ENCODE data around the gene SH3D21.
A peak's percentile ranks its signal among the peaks of the same experiment; 100 is the strongest.

SH3D21 gene

GRCh38 chr1:36337830-36338229 is 31.7 kb downstream of the SH3D21 start:
- no peak overlapping the region for H3K4me3 ChIP-seq (ENCODE audit: control insufficient read depth, low read depth, low read length)
- no peak for DNase-seq (ENCODE audit: low read depth)
- TF ChIP-seq, protein P1, sequence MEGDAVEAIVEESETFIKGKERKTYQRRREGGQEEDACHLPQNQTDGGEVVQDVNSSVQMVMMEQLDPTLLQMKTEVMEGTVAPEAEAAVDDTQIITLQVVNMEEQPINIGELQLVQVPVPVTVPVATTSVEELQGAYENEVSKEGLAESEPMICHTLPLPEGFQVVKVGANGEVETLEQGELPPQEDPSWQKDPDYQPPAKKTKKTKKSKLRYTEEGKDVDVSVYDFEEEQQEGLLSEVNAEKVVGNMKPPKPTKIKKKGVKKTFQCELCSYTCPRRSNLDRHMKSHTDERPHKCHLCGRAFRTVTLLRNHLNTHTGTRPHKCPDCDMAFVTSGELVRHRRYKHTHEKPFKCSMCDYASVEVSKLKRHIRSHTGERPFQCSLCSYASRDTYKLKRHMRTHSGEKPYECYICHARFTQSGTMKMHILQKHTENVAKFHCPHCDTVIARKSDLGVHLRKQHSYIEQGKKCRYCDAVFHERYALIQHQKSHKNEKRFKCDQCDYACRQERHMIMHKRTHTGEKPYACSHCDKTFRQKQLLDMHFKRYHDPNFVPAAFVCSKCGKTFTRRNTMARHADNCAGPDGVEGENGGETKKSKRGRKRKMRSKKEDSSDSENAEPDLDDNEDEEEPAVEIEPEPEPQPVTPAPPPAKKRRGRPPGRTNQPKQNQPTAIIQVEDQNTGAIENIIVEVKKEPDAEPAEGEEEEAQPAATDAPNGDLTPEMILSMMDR (IDR thresholded peaks at IDR 0.05; ENCODE audit: control insufficient read depth, insufficient read depth, low read depth, low read length, missing control alignments), result no peak

- DNase-seq (ENCODE audit: low read depth), result no peak
- TF ChIP-seq, protein P1 (IDR thresholded peaks at IDR 0.05; ENCODE audit: control insufficient read depth, insufficient read depth, low read depth, low read length, missing control alignments), result no peak
- H3K4me3 ChIP-seq (ENCODE audit: control insufficient read depth, low read depth, low read length), result no peak overlapping the region
Measured at GRCh38 chr1:36339215-36339614, 33.0 kb downstream of the SH3D21 start.

- DNase-seq (ENCODE audit: low read depth), result no peak
- TF ChIP-seq, protein P1 (IDR thresholded peaks at IDR 0.05; ENCODE audit: control insufficient read depth, insufficient read depth, low read depth, low read length, missing control alignments), result no peak
- H3K4me3 ChIP-seq (ENCODE audit: control insufficient read depth, low read depth, low read length), result no peak overlapping the region
Measured at GRCh38 chr1:36339615-36340014, 33.4 kb downstream of the SH3D21 start.

- TF ChIP-seq, protein P1 (IDR thresholded peaks at IDR 0.05; ENCODE audit: control insufficient read depth, insufficient read depth, low read depth, low read length, missing control alignments), result no peak
- no peak for DNase-seq (ENCODE audit: low read depth)
- H3K4me3 ChIP-seq (ENCODE audit: control insufficient read depth, low read depth, low read length), result no peak overlapping the region
Measured at GRCh38 chr1:36341626-36342320, 35.6 kb downstream of the SH3D21 start.

- no peak for DNase-seq (ENCODE audit: low read depth)
- H3K4me3 ChIP-seq (ENCODE audit: control insufficient read depth, low read depth, low read length), result no peak overlapping the region
- TF ChIP-seq, protein P1 (IDR thresholded peaks at IDR 0.05; ENCODE audit: control insufficient read depth, insufficient read depth, low read depth, low read length, missing control alignments), result peak; percentile 86
Measured at GRCh38 chr1:36342426-36343185, 36.4 kb downstream of the SH3D21 start.

- no peak for DNase-seq (ENCODE audit: low read depth)
- TF ChIP-seq, protein P1 (IDR thresholded peaks at IDR 0.05; ENCODE audit: control insufficient read depth, insufficient read depth, low read depth, low read length, missing control alignments), result no peak
- H3K4me3 ChIP-seq (ENCODE audit: control insufficient read depth, low read depth, low read length), result no peak overlapping the region
Measured at GRCh38 chr1:36343651-36344394, 37.7 kb downstream of the SH3D21 start.

All from AG09309 (cell line).